Measurements from ENCODE around the gene NIPAL3.

- TF ChIP-seq CTCF (conservative IDR thresholded peaks at IDR 0.05; ENCODE audit: low read length), result no peak
- no peak for TF ChIP-seq EZH2phosphoT487 (IDR thresholded peaks at IDR 0.05; ENCODE audit: borderline replicate concordance, low read depth, low read length)
Measured at GRCh38 chr1:24455272-24455671, 39.7 kb downstream of the NIPAL3 start.
